Stimulated activated CD8-positive, alpha-beta memory T cell treated with anti-CD3 and anti-CD28 coated beads, Interleukin-4, amount 100 ng/mL, for 24 hours (primary cell): ENCODE measurements around the gene RTN1.

Experiments
- DNase-seq: peaks from one replicate; pipeline ENCODE4 v3.0.0-alpha.2; 2020; ENCODE audit warnings: low read depth

Gene RTN1

GRCh38 chr14:59629444-59630287, 240.9 kb downstream of the RTN1 start:
- DNase-seq = no peak

GRCh38 chr14:59627011-59627520, 243.5 kb downstream of the RTN1 start:
- no peak for DNase-seq

GRCh38 chr14:59622631-59623030, 247.9 kb downstream of the RTN1 start:
- DNase-seq = no peak

- no peak for DNase-seq
Measured at GRCh38 chr14:59619061-59619460, 251.5 kb downstream of the RTN1 start.

- no peak for DNase-seq
Measured at GRCh38 chr14:59601056-59601455, 269.5 kb downstream of the RTN1 start.

GRCh38 chr14:59600211-59600945, 270.2 kb downstream of the RTN1 start:
- DNase-seq = no peak

- no peak for DNase-seq
Measured at GRCh38 chr14:59595071-59595470, 275.5 kb downstream of the RTN1 start.

- no peak for DNase-seq
Measured at GRCh38 chr14:59591641-59592370, 278.8 kb downstream of the RTN1 start.

- no peak for DNase-seq
Measured at GRCh38 chr14:59588101-59588500, 282.5 kb downstream of the RTN1 start.

GRCh38 chr14:59585891-59586554, 284.6 kb downstream of the RTN1 start:
- no peak for DNase-seq

GRCh38 chr14:59583755-59584154, 286.8 kb downstream of the RTN1 start:
- no peak for DNase-seq

GRCh38 chr14:59582845-59583509, 287.6 kb downstream of the RTN1 start:
- no peak for DNase-seq

GRCh38 chr14:59582161-59582560, 288.4 kb downstream of the RTN1 start:
- no peak for DNase-seq

- DNase-seq = no peak
Measured at GRCh38 chr14:59580911-59581310, 289.7 kb downstream of the RTN1 start.

GRCh38 chr14:59576332-59577294, 294.0 kb downstream of the RTN1 start, which contains the start of gene CCDC175:
TSS of gene CCDC175 (minus strand) at chr14:59576812. CDS start at chr14:59576775, 37 bp downstream.
- peak; percentile 77 for DNase-seq

- DNase-seq = no peak
Measured at GRCh38 chr14:59570122-59570521, 300.5 kb downstream of the RTN1 start.

GRCh38 chr14:59566725-59567124, 303.9 kb downstream of the RTN1 start:
- no peak for DNase-seq

GRCh38 chr14:59566296-59566695, 304.3 kb downstream of the RTN1 start:
- DNase-seq = no peak

- no peak for DNase-seq
Measured at GRCh38 chr14:59565087-59565486, 305.5 kb downstream of the RTN1 start.

- no peak for DNase-seq
Measured at GRCh38 chr14:59564366-59564765, 306.2 kb downstream of the RTN1 start.
